Panc1 (cell line): ENCODE measurements around the gene IBA57. TPM values are rescaled to one million over a fixed set of nuclear protein-coding genes. Genes with fewer than 3 reads are reported as not detected.

Experiments
- ATAC-seq: fragments of 200-7000 bp; cut with Tn5 transposase; 2 replicates; pipeline ENCODE4 v1.9.1; 2020; ENCODE audit warnings: mild to moderate bottlenecking, moderate library complexity
- BruUV-seq: library from RNA; stranded (reverse); fragments of 400-500 nt; replicated peaks from 2 replicates; lab custom pipeline; 2021; lab: Mats Ljungman, UMichigan
- CTCF ChIA-PET: fragments of 300-600 bp; sonication (Branson Sonifier 250); formaldehyde crosslinking; loops from one replicate; lab custom pipeline; 2022; ENCODE audit warnings: antibody characterized with exemption; lab: Charles Lee
- POLR2A ChIA-PET: fragments of 300-600 bp; sonication (Branson Sonifier 250); formaldehyde crosslinking; loops from one replicate; lab custom pipeline; 2022; ENCODE audit warnings: antibody characterized with exemption; lab: Charles Lee
- DNase-seq: peaks from one replicate; pipeline ENCODE4 v3.0.0-alpha.2; 2010; ENCODE audit warnings: low read depth, low spot score
- H3K27ac ChIP-seq: 2 replicates; pipeline ENCODE4 v1.5.1; 2011; ENCODE audit warnings: mild to moderate bottlenecking, low read length, inconsistent platforms
- H3K27me3 ChIP-seq: fragments of 200-500 bp; sonication (Bioruptor generic); 2 replicates; pipeline ENCODE4 v1.6.0; 2014; ENCODE audit warnings: low read length, inconsistent platforms; ENCODE audit not compliant: control insufficient read depth, insufficient read depth
- H3K36me3 ChIP-seq: fragments of 200-500 bp; sonication (Bioruptor generic); 2 replicates; pipeline ENCODE4 v1.5.1; 2014; ENCODE audit warnings: inconsistent platforms, mild to moderate bottlenecking, low read length, moderate library complexity; ENCODE audit not compliant: control insufficient read depth, insufficient read depth
- H3K4me1 ChIP-seq: 2 replicates; pipeline ENCODE4 v1.5.1; 2011; ENCODE audit warnings: inconsistent platforms, mild to moderate bottlenecking, low read length, moderate library complexity; ENCODE audit not compliant: control insufficient read depth, insufficient read depth
- H3K4me3 ChIP-seq, 2 experiments: 2 replicates each; pipeline ENCODE4 v1.5.1; 2011 to 2012; ENCODE audit warnings: low read depth in 2 of 2, low read length in 2 of 2, mild to moderate bottlenecking in 2 of 2, inconsistent platforms in 1 of 2, moderate library complexity in 1 of 2
- H3K9me3 ChIP-seq: fragments of 200-500 bp; sonication (Bioruptor generic); 2 replicates; pipeline ENCODE4 v1.5.1; 2014; ENCODE audit warnings: low read depth, mild to moderate bottlenecking, inconsistent platforms, low read length, moderate library complexity; ENCODE audit not compliant: control insufficient read depth, insufficient read depth
- POLR2AphosphoS5 ChIP-seq: IDR thresholded peaks from 2 replicates; pipeline ENCODE4 v1.6.1; 2012; ENCODE audit warnings: mild to moderate bottlenecking, low read depth, low read length, moderate library complexity
- SIN3A ChIP-seq: IDR thresholded peaks from 2 replicates; pipeline ENCODE4 v1.6.1; 2012; ENCODE audit warnings: low read depth, mild to moderate bottlenecking, low read length, moderate library complexity, borderline replicate concordance; ENCODE audit not compliant: insufficient read depth
- TCF7L2 ChIP-seq: IDR thresholded peaks from 2 replicates; pipeline ENCODE4 v1.6.1; 2011; ENCODE audit warnings: mild to moderate bottlenecking, low read depth, low read length, inconsistent platforms
- in situ Hi-C: cut with HindIII; loops from 2 replicates; pipeline ENCODE4 v1.10.0; 2016; ENCODE audit warnings: low sequenced_read_pairs, low pct_unique_long_range_greater_than_20kb
- intact Hi-C: fragments of 100-400 bp; cut with micrococcal nuclease; formaldehyde crosslinking; loops from one replicate; pipeline ENCODE4 v1.10.0; 2022; ENCODE audit not compliant: unreplicated experiment
- total RNA-seq: library from RNA; stranded (reverse); gene quantifications from one replicate; pipeline ENCODE4 v1.2.1, GENCODE V29; 2021; ENCODE audit not compliant: unreplicated experiment
- TF ChIP-seq, protein P1 (sequence below): fragments of 450-650 bp; IDR thresholded peaks from 2 replicates; pipeline ENCODE4 v1.5.1; 2017; ENCODE audit warnings: mild to moderate bottlenecking
- TF ChIP-seq, protein P2 (sequence below), 2 experiments: IDR thresholded peaks; 2 replicates each; pipeline ENCODE4 v1.6.1; 2011 to 2012; ENCODE audit warnings: low read depth in 2 of 2, control low read depth in 1 of 2, low read length in 1 of 2, mild to moderate bottlenecking in 1 of 2, moderate library complexity in 1 of 2; ENCODE audit not compliant: insufficient read depth in 1 of 2

Gene IBA57
- total RNA-seq, 1 experiment from 2014 or later: 11.3 TPM

DNA sequence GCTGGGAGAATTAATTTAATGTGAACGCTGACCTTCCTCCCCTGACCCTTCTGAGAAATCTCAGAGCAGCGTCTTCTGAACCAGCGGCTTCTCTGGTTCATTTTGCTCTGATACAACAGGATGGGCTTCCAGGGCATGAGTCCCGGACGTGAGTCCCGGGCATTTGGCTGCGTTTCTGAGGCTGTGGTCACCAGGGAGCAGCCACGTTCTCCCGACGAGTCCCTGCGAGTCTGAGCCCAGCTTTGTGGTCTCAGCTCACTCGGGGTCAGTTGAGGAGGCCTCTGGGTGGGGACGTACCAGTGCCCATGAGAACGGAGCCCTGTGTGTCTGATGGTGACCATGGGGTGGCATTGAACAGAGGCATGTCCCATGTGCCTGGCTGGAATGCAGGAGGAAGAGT is 24.6 kb downstream of the IBA57 start:
- DNase-seq (no peak), ATAC-seq (no peak)
- Histone ChIP-seq H3K27me3 (no peaks in the 10 kb centered on the region), H3K9me3 (no peaks in the 10 kb centered on the region), H3K36me3 (no peaks in the 10 kb centered on the region), H3K4me1 (no peaks in the 10 kb centered on the region), H3K27ac (no peak overlapping the region), H3K4me3 (no peak overlapping the region)
- in situ Hi-C loops: no loop called here
- CTCF ChIA-PET: no interaction called here
- TF ChIP-seq TCF7L2 (no peak), POLR2AphosphoS5 (no peak), SIN3A (no peak)
- TF ChIP-seq, protein P1, sequence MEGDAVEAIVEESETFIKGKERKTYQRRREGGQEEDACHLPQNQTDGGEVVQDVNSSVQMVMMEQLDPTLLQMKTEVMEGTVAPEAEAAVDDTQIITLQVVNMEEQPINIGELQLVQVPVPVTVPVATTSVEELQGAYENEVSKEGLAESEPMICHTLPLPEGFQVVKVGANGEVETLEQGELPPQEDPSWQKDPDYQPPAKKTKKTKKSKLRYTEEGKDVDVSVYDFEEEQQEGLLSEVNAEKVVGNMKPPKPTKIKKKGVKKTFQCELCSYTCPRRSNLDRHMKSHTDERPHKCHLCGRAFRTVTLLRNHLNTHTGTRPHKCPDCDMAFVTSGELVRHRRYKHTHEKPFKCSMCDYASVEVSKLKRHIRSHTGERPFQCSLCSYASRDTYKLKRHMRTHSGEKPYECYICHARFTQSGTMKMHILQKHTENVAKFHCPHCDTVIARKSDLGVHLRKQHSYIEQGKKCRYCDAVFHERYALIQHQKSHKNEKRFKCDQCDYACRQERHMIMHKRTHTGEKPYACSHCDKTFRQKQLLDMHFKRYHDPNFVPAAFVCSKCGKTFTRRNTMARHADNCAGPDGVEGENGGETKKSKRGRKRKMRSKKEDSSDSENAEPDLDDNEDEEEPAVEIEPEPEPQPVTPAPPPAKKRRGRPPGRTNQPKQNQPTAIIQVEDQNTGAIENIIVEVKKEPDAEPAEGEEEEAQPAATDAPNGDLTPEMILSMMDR: no peak
- TF ChIP-seq, protein P2, sequence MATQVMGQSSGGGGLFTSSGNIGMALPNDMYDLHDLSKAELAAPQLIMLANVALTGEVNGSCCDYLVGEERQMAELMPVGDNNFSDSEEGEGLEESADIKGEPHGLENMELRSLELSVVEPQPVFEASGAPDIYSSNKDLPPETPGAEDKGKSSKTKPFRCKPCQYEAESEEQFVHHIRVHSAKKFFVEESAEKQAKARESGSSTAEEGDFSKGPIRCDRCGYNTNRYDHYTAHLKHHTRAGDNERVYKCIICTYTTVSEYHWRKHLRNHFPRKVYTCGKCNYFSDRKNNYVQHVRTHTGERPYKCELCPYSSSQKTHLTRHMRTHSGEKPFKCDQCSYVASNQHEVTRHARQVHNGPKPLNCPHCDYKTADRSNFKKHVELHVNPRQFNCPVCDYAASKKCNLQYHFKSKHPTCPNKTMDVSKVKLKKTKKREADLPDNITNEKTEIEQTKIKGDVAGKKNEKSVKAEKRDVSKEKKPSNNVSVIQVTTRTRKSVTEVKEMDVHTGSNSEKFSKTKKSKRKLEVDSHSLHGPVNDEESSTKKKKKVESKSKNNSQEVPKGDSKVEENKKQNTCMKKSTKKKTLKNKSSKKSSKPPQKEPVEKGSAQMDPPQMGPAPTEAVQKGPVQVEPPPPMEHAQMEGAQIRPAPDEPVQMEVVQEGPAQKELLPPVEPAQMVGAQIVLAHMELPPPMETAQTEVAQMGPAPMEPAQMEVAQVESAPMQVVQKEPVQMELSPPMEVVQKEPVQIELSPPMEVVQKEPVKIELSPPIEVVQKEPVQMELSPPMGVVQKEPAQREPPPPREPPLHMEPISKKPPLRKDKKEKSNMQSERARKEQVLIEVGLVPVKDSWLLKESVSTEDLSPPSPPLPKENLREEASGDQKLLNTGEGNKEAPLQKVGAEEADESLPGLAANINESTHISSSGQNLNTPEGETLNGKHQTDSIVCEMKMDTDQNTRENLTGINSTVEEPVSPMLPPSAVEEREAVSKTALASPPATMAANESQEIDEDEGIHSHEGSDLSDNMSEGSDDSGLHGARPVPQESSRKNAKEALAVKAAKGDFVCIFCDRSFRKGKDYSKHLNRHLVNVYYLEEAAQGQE (IDR thresholded peaks at IDR 0.05; ENCODE audit: insufficient read depth in 1 of 2, low read depth in 2 of 2, low read length in 1 of 2): no peak
- POLR2A ChIA-PET: no interaction called here
- BruUV-seq: no TSS peak
- intact Hi-C loops: no loop called here

DNA sequence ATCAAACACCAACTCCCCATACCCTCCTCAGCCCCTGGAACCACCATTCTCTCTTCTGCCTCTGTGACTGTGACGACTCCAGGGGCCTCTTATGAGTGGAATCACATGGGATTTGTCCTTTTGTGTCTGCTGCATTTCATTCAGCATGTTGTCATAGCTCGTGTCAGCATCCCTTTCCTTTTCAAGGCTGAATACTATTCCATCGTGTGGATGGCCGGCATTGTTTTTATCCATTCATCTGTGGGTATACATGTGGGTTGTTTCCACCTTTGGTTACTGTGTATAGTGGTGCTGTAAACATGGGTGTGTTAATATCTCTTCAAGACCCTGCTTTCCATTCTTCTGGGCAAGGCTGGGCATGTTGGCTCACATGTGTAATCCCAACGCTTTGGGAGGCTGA is 25.2 kb downstream of the IBA57 start:
- intact Hi-C loops: loop anchor here (1.0 kb wide), 1 partner anchor 59 kb away; no protein-coding TSS in a partner anchor
- DNase-seq (no peak), ATAC-seq (no peak)
- Histone ChIP-seq H3K27me3 (no peaks in the 10 kb centered on the region), H3K4me1 (no peaks in the 10 kb centered on the region), H3K27ac (no peak overlapping the region), H3K36me3 (no peaks in the 10 kb centered on the region), H3K4me3 (no peak overlapping the region), H3K9me3 (no peaks in the 10 kb centered on the region)
- POLR2A ChIA-PET: no interaction called here
- in situ Hi-C loops: no loop called here
- TF ChIP-seq, protein P2 (IDR thresholded peaks at IDR 0.05; ENCODE audit: insufficient read depth in 1 of 2, low read depth in 2 of 2, low read length in 1 of 2): no peak
- TF ChIP-seq SIN3A (no peak), POLR2AphosphoS5 (no peak), TCF7L2 (no peak)
- TF ChIP-seq, protein P1: no peak
- CTCF ChIA-PET: no interaction called here
- BruUV-seq: no TSS peak
